HCT116 (cell line): ENCODE measurements around the gene LAP3. TPM values are rescaled to one million over a fixed set of nuclear protein-coding genes. Genes with fewer than 3 reads are reported as not detected.

Experiments used
- ATAC-seq: fragments of 200-7000 bp; cut with Tn5 transposase; 2 replicates; pipeline ENCODE4 v1.9.1; 2020; ENCODE audit warnings: mild to moderate bottlenecking, moderate library complexity
- BruUV-seq: library from RNA; stranded (reverse); fragments of 400-500 nt; replicated peaks from 2 replicates; lab custom pipeline; 2021; lab: Mats Ljungman, UMichigan
- CTCF ChIA-PET: fragments of 300-600 bp; sonication (Branson Sonifier 250); formaldehyde crosslinking; loops from one replicate; lab custom pipeline; 2021; ENCODE audit warnings: antibody characterized with exemption; lab: Charles Lee
- POLR2A ChIA-PET: fragments of 300-600, 350-600 bp; sonication (Branson Sonifier 250); formaldehyde crosslinking; loops from one replicate; lab custom pipeline; 2021; ENCODE audit warnings: antibody characterized with exemption; lab: Charles Lee
- RAD21 ChIA-PET, 2 experiments: fragments of 300-600 bp; sonication (Branson Sonifier 250); formaldehyde crosslinking; loops; one replicate each; lab custom pipeline; 2023; ENCODE audit warnings: low total read pairs in 2 of 2; ENCODE audit not compliant: uncharacterized antibody in 2 of 2, unreplicated experiment in 2 of 2, low non-redundant PET in 1 of 2; lab: Charles Lee
- DNase-seq: peaks from one replicate; pipeline ENCODE4 v3.0.0-alpha.2; 2010; ENCODE audit warnings: low read depth, low spot score
- H2AFZ ChIP-seq: fragments of 200-600 bp; shearing (Covaris generic), sonication (generic); 2 replicates; pipeline ENCODE4 v1.6.1; 2017; ENCODE audit warnings: low read depth, mixed run types, mixed read lengths, antibody characterized with exemption, low read length; ENCODE audit not compliant: poor library complexity, severe bottlenecking
- H3K27ac ChIP-seq: 2 replicates; pipeline ENCODE4 v1.5.1; 2012; ENCODE audit warnings: low read depth, low read length
- H3K27me3 ChIP-seq: fragments of 200-600 bp; sonication (generic); 2 replicates; pipeline ENCODE4 v1.6.1; 2016; ENCODE audit warnings: mixed run types, low read length, mixed read lengths; ENCODE audit not compliant: insufficient read depth
- H3K36me3 ChIP-seq, 2 experiments: fragments of 200-500 bp in 1 of 2; fragments of 200-600 bp in 1 of 2; sonication (Bioruptor generic) in 1 of 2; sonication (generic) in 1 of 2; 2 replicates each; pipeline versions ENCODE4 v1.5.1 to v1.6.1; 2014 to 2016; ENCODE audit warnings: low read length in 2 of 2, inconsistent platforms in 1 of 2, mixed read lengths in 1 of 2, mixed run types in 1 of 2; ENCODE audit not compliant: insufficient read depth in 2 of 2, control insufficient read depth in 1 of 2
- H3K4me1 ChIP-seq, 2 experiments: fragments of 200-600 bp in 1 of 2; sonication (generic) in 1 of 2; 2 replicates each; pipeline versions ENCODE4 v1.5.1 to v1.6.1; 2012 to 2017; ENCODE audit warnings: low read length in 2 of 2, inconsistent platforms in 1 of 2, mild to moderate bottlenecking in 1 of 2, mixed read lengths in 1 of 2, mixed run types in 1 of 2, moderate library complexity in 1 of 2; ENCODE audit not compliant: insufficient read depth in 2 of 2, control insufficient read depth in 1 of 2
- H3K4me2 ChIP-seq: fragments of 200-600 bp; sonication (generic); 2 replicates; pipeline ENCODE4 v1.6.1; 2017; ENCODE audit warnings: mixed run types, low read length, mixed read lengths
- H3K4me3 ChIP-seq, 2 experiments: fragments of 200-600 bp in 1 of 2; sonication (generic) in 1 of 2; replicated peaks in 1 of 2; 2 replicates each; pipeline ENCODE4 v1.5.1; 2011 to 2016; ENCODE audit warnings: low read length in 2 of 2, control low read depth in 1 of 2, low read depth in 1 of 2, mild to moderate bottlenecking in 1 of 2, mixed read lengths in 1 of 2, mixed run types in 1 of 2
- H3K79me2 ChIP-seq: fragments of 200-600 bp; sonication (generic); 2 replicates; pipeline ENCODE4 v1.6.1; 2017; ENCODE audit warnings: mild to moderate bottlenecking, mixed run types, low read length, moderate library complexity, mixed read lengths; ENCODE audit not compliant: insufficient read depth
- H3K9ac ChIP-seq: fragments of 200-600 bp; sonication (generic); 2 replicates; pipeline ENCODE4 v1.6.1; 2016; ENCODE audit warnings: low read length, mixed read lengths
- H3K9me2 ChIP-seq: fragments of 200-600 bp; sonication (generic), shearing (Covaris generic); 2 replicates; pipeline ENCODE4 v1.6.1; 2017; ENCODE audit warnings: mixed run types, mild to moderate bottlenecking, moderate library complexity; ENCODE audit not compliant: insufficient read depth
- H3K9me3 ChIP-seq, 2 experiments: fragments of 200-500 bp in 1 of 2; fragments of 200-600 bp in 1 of 2; sonication (Bioruptor generic) in 1 of 2; sonication (generic) in 1 of 2; 2 replicates each; pipeline ENCODE4 v1.6.1; 2014 to 2017; ENCODE audit warnings: low read length in 2 of 2, mixed read lengths in 2 of 2, inconsistent platforms in 1 of 2, low read depth in 1 of 2, mild to moderate bottlenecking in 1 of 2, mixed run types in 1 of 2, moderate library complexity in 1 of 2; ENCODE audit not compliant: control insufficient read depth in 1 of 2, insufficient read depth in 1 of 2
- H4K20me1 ChIP-seq: fragments of 200-600 bp; sonication (generic), shearing (Covaris generic); 2 replicates; pipeline ENCODE4 v1.6.1; 2017; ENCODE audit warnings: mixed run types, mild to moderate bottlenecking, moderate library complexity; ENCODE audit not compliant: insufficient read depth
- ATF3 ChIP-seq: IDR thresholded peaks from 2 replicates; pipeline ENCODE4 v1.6.1; 2012
- CEBPB ChIP-seq: IDR thresholded peaks from 2 replicates; pipeline ENCODE4 v1.6.1; 2012; ENCODE audit warnings: low read depth
- ELF1 ChIP-seq: IDR thresholded peaks from 2 replicates; pipeline ENCODE4 v1.6.1; 2012; ENCODE audit warnings: low read depth, borderline replicate concordance
- EZH2 ChIP-seq: fragments of 200-600 bp; sonication (generic); IDR thresholded peaks from 2 replicates; pipeline ENCODE4 v1.6.1; 2017; ENCODE audit warnings: antibody characterized with exemption, mixed run types
- EZH2phosphoT487 ChIP-seq: fragments of 200-600 bp; IDR thresholded peaks from 2 replicates; pipeline ENCODE4 v1.6.1; 2018; ENCODE audit warnings: antibody characterized with exemption, borderline replicate concordance
- FOSL1 ChIP-seq: IDR thresholded peaks from 2 replicates; pipeline ENCODE4 v1.6.1; 2012; ENCODE audit warnings: low read depth
- JUND ChIP-seq: IDR thresholded peaks from 2 replicates; pipeline ENCODE4 v1.6.1; 2012
- MAX ChIP-seq: IDR thresholded peaks from 2 replicates; pipeline ENCODE4 v1.6.1; 2012
- POLR2A ChIP-seq: IDR thresholded peaks from 2 replicates; pipeline ENCODE4 v1.7.0; 2011; ENCODE audit warnings: borderline replicate concordance; ENCODE audit not compliant: insufficient read depth, insufficient read length; ENCODE audit errors: extremely low read depth
- REST ChIP-seq: IDR thresholded peaks from 2 replicates; pipeline ENCODE4 v1.6.1; 2012; ENCODE audit warnings: low read depth
- SIN3A ChIP-seq: IDR thresholded peaks from 2 replicates; pipeline ENCODE4 v1.6.1; 2012; ENCODE audit warnings: low read depth
- SRF ChIP-seq: IDR thresholded peaks from 2 replicates; pipeline ENCODE4 v1.6.1; 2012; ENCODE audit warnings: low read depth
- YY1 ChIP-seq: IDR thresholded peaks from 2 replicates; pipeline ENCODE4 v1.6.1; 2011; ENCODE audit warnings: low read length, low read depth, moderate library complexity, mild to moderate bottlenecking; ENCODE audit not compliant: insufficient replicate concordance; ENCODE audit errors: extremely low read depth
- ZBTB33 ChIP-seq: IDR thresholded peaks from 2 replicates; pipeline ENCODE4 v1.6.1; 2011; ENCODE audit warnings: mild to moderate bottlenecking, low read length, moderate library complexity; ENCODE audit not compliant: insufficient replicate concordance; ENCODE audit errors: extremely low read depth
- ZFX ChIP-seq: fragments of 450-650 bp; IDR thresholded peaks from 2 replicates; pipeline ENCODE4 v1.6.1; 2017
- ZNF274 ChIP-seq: fragments of 200-500 bp; sonication (Bioruptor generic); IDR thresholded peaks from 2 replicates; pipeline ENCODE4 v1.6.1; 2014; ENCODE audit warnings: mild to moderate bottlenecking, low read depth, low read length, inconsistent platforms
- intact Hi-C: fragments of 100-400 bp; cut with micrococcal nuclease; formaldehyde crosslinking; loops from 2 replicates; pipeline ENCODE4 v1.10.0; 2022
- total RNA-seq: library from RNA; stranded (reverse); gene quantifications from one replicate; pipeline ENCODE4 v1.2.1, GENCODE V29; 2021; ENCODE audit not compliant: unreplicated experiment

The LAP3 gene
- total RNA-seq, 1 experiment from 2014 or later = 59.9 TPM

- DNase-seq (no peak), ATAC-seq (no peak)
- RAD21 ChIA-PET = no interaction called here
- POLR2A ChIA-PET = no interaction called here
- intact Hi-C loops = no loop called here
- no peak overlapping the region for H3K4me3 ChIP-seq
- H3K36me3 ChIP-seq = no peaks in the 10 kb centered on the region
- BruUV-seq = no TSS peak
- CTCF ChIA-PET = no interaction called here
- no peak overlapping the region for H3K9ac ChIP-seq
- no peak overlapping the region for H3K4me2 ChIP-seq
- H3K79me2 ChIP-seq = no peaks in the 10 kb centered on the region
- no peak overlapping the region for H3K27ac ChIP-seq
- no peak for TF ChIP-seq JUND
- TF ChIP-seq POLR2A = no peak
- TF ChIP-seq SIN3A = no peak
- no peak for TF ChIP-seq ATF3
- TF ChIP-seq EZH2 = no peak
- no peak for TF ChIP-seq ELF1
- TF ChIP-seq FOSL1 = no peak
- TF ChIP-seq MAX = no peak
- no peak overlapping the region for H2AFZ ChIP-seq
- H3K9me2 ChIP-seq = no peaks in the 10 kb centered on the region
- H3K4me1 ChIP-seq = no peaks in the 10 kb centered on the region
- H4K20me1 ChIP-seq = no peaks in the 10 kb centered on the region
- no peaks in the 10 kb centered on the region for H3K9me3 ChIP-seq
- no peaks in the 10 kb centered on the region for H3K27me3 ChIP-seq
Measured at GRCh38 chr4:17567271-17567670, 9.7 kb upstream of the LAP3 start.

GRCh38 chr4:17574206-17574605 lies 2.8 kb upstream of the LAP3 start:
- RAD21 ChIA-PET = no interaction called here
- intact Hi-C loops = no loop called here
- Histone ChIP-seq H3K27ac (no peak overlapping the region), H3K4me2 (no peak overlapping the region), H3K4me1 (peaks cover 6 to 18% of the 10 kb centered on the region in 2 experiments; a peak in 3 of 4 replicates), H3K9me3 (no peaks in the 10 kb centered on the region), H4K20me1 (no peaks in the 10 kb centered on the region), H2AFZ (no peak overlapping the region), H3K36me3 (no peaks in the 10 kb centered on the region), H3K4me3 (no peak overlapping the region), H3K79me2 (peaks cover 13% of the 10 kb centered on the region; the same call in 1 of the 2 replicates), H3K9me2 (no peaks in the 10 kb centered on the region), H3K9ac (no peak overlapping the region), H3K27me3 (no peaks in the 10 kb centered on the region)
- DNase-seq (no peak), ATAC-seq (no peak)
- POLR2A ChIA-PET = no interaction called here
- no TSS peak for BruUV-seq
- CTCF ChIA-PET = no interaction called here
- TF ChIP-seq ZFX (no peak), EZH2phosphoT487 (no peak), YY1 (no peak), JUND (no peak), SRF (no peak), CEBPB (no peak), EZH2 (no peak), ELF1 (no peak), ZNF274 (no peak), ATF3 (no peak), REST (no peak), ZBTB33 (no peak), FOSL1 (no peak)
